GM23338 (cell line): ENCODE measurements around the gene BCR. TPM values are rescaled to one million over a fixed set of nuclear protein-coding genes. Genes with fewer than 3 reads are reported as not detected.

ENCODE experiments used
- ATAC-seq: fragments of 200-7000 bp; cut with Tn5 transposase; 3 replicates; pipeline ENCODE4 v1.9.1; 2020
- DNase-seq: peaks from one replicate; pipeline ENCODE4 v3.0.0-alpha.2; 2015; ENCODE audit warnings: low spot score
- H2AFZ ChIP-seq: fragments of 200-600 bp; sonication (generic); 2 replicates; pipeline ENCODE4 v1.8.0; 2016; ENCODE audit warnings: antibody characterized with exemption, mild to moderate bottlenecking, moderate library complexity
- H3F3A ChIP-seq: fragments of 200-600 bp; sonication (generic); replicated peaks from 2 replicates; pipeline ENCODE4 v1.8.0; 2017; ENCODE audit warnings: antibody characterized with exemption, mixed run types, low read depth
- H3K27ac ChIP-seq: fragments of 200-600 bp; sonication (generic); 2 replicates; pipeline ENCODE4 v1.6.1; 2016; ENCODE audit warnings: low read depth
- H3K27me3 ChIP-seq: fragments of 200-600 bp; sonication (generic); 2 replicates; pipeline ENCODE4 v1.8.0; 2016; ENCODE audit warnings: mild to moderate bottlenecking, mixed run types, moderate library complexity; ENCODE audit not compliant: insufficient read depth
- H3K36me3 ChIP-seq: fragments of 200-600 bp; sonication (generic); 2 replicates; pipeline ENCODE4 v1.8.0; 2016; ENCODE audit warnings: mild to moderate bottlenecking; ENCODE audit not compliant: insufficient read depth
- H3K4me1 ChIP-seq: fragments of 200-600 bp; sonication (generic); 2 replicates; pipeline ENCODE4 v1.8.0; 2016; ENCODE audit warnings: mild to moderate bottlenecking, moderate library complexity; ENCODE audit not compliant: insufficient read depth
- H3K4me2 ChIP-seq: fragments of 200-600 bp; sonication (generic); 2 replicates; pipeline ENCODE4 v1.7.1; 2017; ENCODE audit warnings: mixed run types
- H3K4me3 ChIP-seq: fragments of 200-600 bp; sonication (generic); 2 replicates; pipeline ENCODE4 v1.6.1; 2016; ENCODE audit warnings: mixed run types
- H3K79me2 ChIP-seq: fragments of 200-600 bp; sonication (generic); replicated peaks from 2 replicates; pipeline ENCODE4 v1.8.0; 2017; ENCODE audit warnings: mild to moderate bottlenecking; ENCODE audit not compliant: insufficient read depth
- H3K9me2 ChIP-seq: fragments of 200-600 bp; sonication (generic); 2 replicates; pipeline ENCODE4 v1.8.0; 2017; ENCODE audit not compliant: insufficient read depth
- H4K20me1 ChIP-seq: fragments of 200-600 bp; sonication (generic); replicated peaks from 2 replicates; pipeline ENCODE4 v1.8.0; 2017; ENCODE audit warnings: mild to moderate bottlenecking; ENCODE audit not compliant: insufficient read depth
- H3K27ac Mint-ChIP-seq: 2 replicates; pipeline ENCODE4 v1.8.0; 2020; ENCODE audit warnings: inconsistent platforms, mild to moderate bottlenecking, moderate library complexity, mixed read lengths
- H3K27me3 Mint-ChIP-seq: 3 replicates; pipeline ENCODE4 v1.8.0; 2022; ENCODE audit warnings: low read depth, mild to moderate bottlenecking, moderate library complexity, mixed read lengths, inconsistent platforms; ENCODE audit not compliant: insufficient read depth, poor library complexity
- H3K36me3 Mint-ChIP-seq: 3 replicates; pipeline ENCODE4 v1.8.0; 2021; ENCODE audit warnings: low read depth, mild to moderate bottlenecking, inconsistent platforms, moderate library complexity, mixed read lengths
- H3K4me1 Mint-ChIP-seq: 3 replicates; pipeline ENCODE4 v1.8.0; 2020; ENCODE audit warnings: mild to moderate bottlenecking, inconsistent platforms, mixed read lengths
- H3K4me3 Mint-ChIP-seq: 3 replicates; pipeline ENCODE4 v1.8.0; 2021; ENCODE audit warnings: moderate library complexity, mild to moderate bottlenecking, inconsistent platforms, mixed read lengths
- H3K9me3 Mint-ChIP-seq: 3 replicates; pipeline ENCODE4 v1.8.0; 2020; ENCODE audit warnings: moderate library complexity, mild to moderate bottlenecking, inconsistent platforms, mixed read lengths
- CREB1 ChIP-seq: fragments of 250-450 bp; sonication (Bioruptor Pico); IDR thresholded peaks from 2 replicates; pipeline ENCODE4 v1.5.0; 2020; ENCODE audit warnings: low read depth, mild to moderate bottlenecking, moderate library complexity
- CTCF ChIP-seq, 2 experiments: fragments of 200-600 bp in 1 of 2; sonication (generic) in 1 of 2; conservative IDR thresholded peaks; 2 replicates each; pipeline versions ENCODE4 v1.5.1 to v1.6.1; 2016 to 2017; ENCODE audit warnings: antibody characterized with exemption in 2 of 2, low read depth in 2 of 2, mild to moderate bottlenecking in 2 of 2, moderate library complexity in 1 of 2
- ETS1 ChIP-seq: IDR thresholded peaks from 2 replicates; pipeline ENCODE4 v1.6.1; 2016; ENCODE audit warnings: antibody characterized with exemption
- EZH2 ChIP-seq: fragments of 200-600 bp; sonication (generic); IDR thresholded peaks from one replicate; pipeline ENCODE4 v1.8.0; 2017; ENCODE audit warnings: antibody characterized with exemption, mild to moderate bottlenecking, low read depth; ENCODE audit not compliant: unreplicated experiment
- EZH2phosphoT487 ChIP-seq: fragments of 200-600 bp; sonication (generic); IDR thresholded peaks from one replicate; pipeline ENCODE4 v1.8.1; 2018; ENCODE audit warnings: antibody characterized with exemption; ENCODE audit not compliant: unreplicated experiment
- JUNB ChIP-seq: IDR thresholded peaks from one replicate; pipeline ENCODE4 v1.6.1; 2016; ENCODE audit warnings: antibody characterized with exemption; ENCODE audit not compliant: unreplicated experiment
- NANOG ChIP-seq: IDR thresholded peaks from 2 replicates; pipeline ENCODE4 v1.6.1; 2016; ENCODE audit warnings: antibody characterized with exemption, borderline replicate concordance
- POLR2AphosphoS5 ChIP-seq: IDR thresholded peaks from 2 replicates; pipeline ENCODE4 v1.6.1; 2016; ENCODE audit warnings: antibody characterized with exemption, low read depth
- REST ChIP-seq: IDR thresholded peaks from one replicate; pipeline ENCODE4 v1.6.1; 2018; ENCODE audit warnings: antibody characterized with exemption; ENCODE audit not compliant: unreplicated experiment
- STAT1 ChIP-seq: IDR thresholded peaks from one replicate; pipeline ENCODE4 v1.6.1; 2016; ENCODE audit warnings: antibody characterized with exemption; ENCODE audit not compliant: unreplicated experiment
- ZNF114 ChIP-seq: fragments of 250-450 bp; sonication (Bioruptor Pico); IDR thresholded peaks from 2 replicates; pipeline ENCODE4 v1.5.0; 2020; ENCODE audit warnings: mild to moderate bottlenecking, moderate library complexity
- ZNF331 ChIP-seq: fragments of 250-450 bp; sonication (Bioruptor Pico); IDR thresholded peaks from 2 replicates; pipeline ENCODE4 v1.5.0; 2020; ENCODE audit warnings: low read depth, mild to moderate bottlenecking, moderate library complexity
- ZNF462 ChIP-seq: fragments of 250-450 bp; sonication (Bioruptor Pico); IDR thresholded peaks from 2 replicates; pipeline ENCODE4 v1.5.0; 2020; ENCODE audit warnings: mild to moderate bottlenecking, moderate library complexity
- polyA plus RNA-seq: library from polyadenylated mRNA; unstranded; fragments of >200 nt; fragmentation: Nextera tagmentation; extraction: Ambion mirVana; gene quantifications from 2 replicates; pipeline ENCODE4 v1.2.1, GENCODE V29; 2016
- total RNA-seq: library from RNA; depleted of rRNA; stranded (reverse); fragments of >200 nt; shearing (Covaris generic); gene quantifications from 2 replicates; pipeline ENCODE4 v1.2.3, GENCODE V29; 2014

Gene BCR
- total and polyA plus RNA-seq, 2 experiments from 2014 or later, result 17.7 to 121 TPM

- no peak for TF ChIP-seq EZH2phosphoT487
- TF ChIP-seq ZNF462 (CRISPR knock-in tag), result no peak
- TF ChIP-seq CREB1 (CRISPR knock-in tag), result no peak
- TF ChIP-seq ETS1, result no peak
- TF ChIP-seq CTCF (conservative IDR thresholded peaks at IDR 0.05; ENCODE audit: low read depth in 2 of 2), result no peak
- TF ChIP-seq ZNF331 (CRISPR knock-in tag), result no peak
- no peak for TF ChIP-seq POLR2AphosphoS5
- TF ChIP-seq NANOG, result no peak
- TF ChIP-seq EZH2, result no peak
- no peak for TF ChIP-seq REST
- no peak for TF ChIP-seq ZNF114 (CRISPR knock-in tag)
- TF ChIP-seq JUNB, result no peak
- no peak for TF ChIP-seq STAT1
- H3K4me3 ChIP-seq, result no peak overlapping the region
- H3K9me3 Mint-ChIP-seq, result peaks cover 3% of the 10 kb centered on the region; the same call in 1 of the 3 replicates
- H3K79me2 ChIP-seq, result no peaks in the 10 kb centered on the region
- H3K9me2 ChIP-seq, result no peaks in the 10 kb centered on the region
- H3K4me2 ChIP-seq, result no peak overlapping the region
- H3K27me3 ChIP-seq, result peaks cover 8% of the 10 kb centered on the region; the same call in 1 of the 2 replicates
- no peaks in the 10 kb centered on the region for H3K36me3 ChIP-seq
- no peak overlapping the region for H3K4me3 Mint-ChIP-seq
- peaks cover 21% of the 10 kb centered on the region for H3K4me1 Mint-ChIP-seq
- H4K20me1 ChIP-seq, result no peaks in the 10 kb centered on the region
- no peak for DNase-seq
- H3K27ac ChIP-seq, result no peak overlapping the region
- H3K27me3 Mint-ChIP-seq, result peaks cover 15% of the 10 kb centered on the region
- H3K4me1 ChIP-seq, result peaks cover 9% of the 10 kb centered on the region
- no peak overlapping the region for H3K27ac Mint-ChIP-seq
- H3K36me3 Mint-ChIP-seq, result no peaks in the 10 kb centered on the region
- no peak for ATAC-seq
- no peaks in the 10 kb centered on the region for H3F3A ChIP-seq
- no peak overlapping the region for H2AFZ ChIP-seq
Observed at GRCh38 chr22:23140385-23140784, 39.9 kb upstream of the BCR start.
